Right cardiac atrium (tissue), 5 donors: ENCODE results near the gene IFI35. TPM values are rescaled to one million over a fixed set of nuclear protein-coding genes. Genes with fewer than 3 reads are reported as not detected.

ENCODE experiments used
- ATAC-seq, 2 donors: fragments of 200-7000 bp; cut with Tn5 transposase; one replicate each; pipeline versions ENCODE4 v1.8.0 to v1.9.1; 2020; ENCODE audit warnings: moderate library complexity in 2 of 2, mild to moderate bottlenecking in 1 of 2
- DNase-seq, 3 donors: peaks; one replicate each; pipeline ENCODE4 v3.0.0-alpha.2; 2020
- H3K27ac ChIP-seq: one replicate; pipeline ENCODE4 v1.5.1; 2013; ENCODE audit warnings: mild to moderate bottlenecking, low read length, control low read depth, moderate library complexity
- H3K27me3 ChIP-seq: one replicate; pipeline ENCODE4 v1.6.1; 2013; ENCODE audit not compliant: control insufficient read depth, insufficient read depth
- H3K4me1 ChIP-seq: one replicate; pipeline ENCODE4 v1.6.1; 2013; ENCODE audit warnings: low read length; ENCODE audit not compliant: control insufficient read depth, insufficient read depth
- H3K4me3 ChIP-seq: one replicate; pipeline ENCODE4 v1.5.1; 2013; ENCODE audit warnings: low read length, control low read depth
- H3K9me3 ChIP-seq: one replicate; pipeline ENCODE4 v1.6.1; 2013; ENCODE audit warnings: low read length; ENCODE audit not compliant: control insufficient read depth
- WGBS: extraction: QIAGEN DNeasy Blood & Tissue Kit; methylation state at CpG from one replicate; pipeline ENCODE4 v1.1.7; 2013; 5-methylcytosine and 5-hydroxymethylcytosine counted together
- intact Hi-C, 4 donors: fragments of 100-400 bp; cut with DNase I; formaldehyde crosslinking; loops; one replicate each; pipeline versions ENCODE4 v1.11.0 to v1.14.0; 2022 to 2023
- polyA plus RNA-seq: library from polyadenylated mRNA; stranded (reverse); fragments of 200-250 nt; gene quantifications from one replicate; pipeline ENCODE4 v1.2.3, GENCODE V29; 2013
- total RNA-seq, 4 donors: library from RNA; stranded (reverse); fragmentation: NEBNext Ultra II Directional; extraction: Animal tissue kit (Norgen Biotek cat#: 25700); gene quantifications; one replicate each; pipeline ENCODE4 v1.2.1, GENCODE V29; 2021
- donor health status: healthy with polysubstance abuse.
- donor health status: DM: no; HTN: yes; CAD: no.
- donor health status: DM: no; HTN: no; CAD: no.
- donor health status: DM: no; HTN: yes; CAD: no; lungs with severe emphysema.
- donor health status: DM: yes; HTN: yes; CAD: no.

IFI35 gene
- total and polyA plus RNA-seq, 5 donors, result 15.1 to 20.3 (median 19.1) TPM

- Histone ChIP-seq H3K4me3 (peak overlapping the region; percentile 58), H3K27me3 (no peaks in the 10 kb centered on the region), H3K27ac (no peak overlapping the region), H3K9me3 (no peaks in the 10 kb centered on the region), H3K4me1 (no peaks in the 10 kb centered on the region)
- no peak for ATAC-seq
- no peak for DNase-seq
- intact Hi-C loops, result loop anchor here in 3 of 4 donors (5.0 to 10.0 kb wide), 3 partner anchors 100 to 312 kb away; partner anchors contain the start of genes BRCA1 (in 2 of the 3) and NBR1 (in 1 of the 3)
- WGBS, result 8% methylated on average over 27 of the region's 27 CpGs
Measured at GRCh38 chr17:43025290-43025657, 18.7 kb downstream of the IFI35 start.

- H3K27me3 ChIP-seq, result no peaks in the 10 kb centered on the region
- no peaks in the 10 kb centered on the region for H3K4me1 ChIP-seq
- ATAC-seq (no peak), DNase-seq (no peak)
- H3K27ac ChIP-seq, result no peak overlapping the region
- no peaks in the 10 kb centered on the region for H3K9me3 ChIP-seq
- intact Hi-C loops, result loop anchor here in 3 of 4 donors (5.0 to 10.0 kb wide), 3 partner anchors 99 to 311 kb away; partner anchors contain the start of genes BRCA1 (in 2 of the 3) and NBR1 (in 1 of the 3)
- no peak overlapping the region for H3K4me3 ChIP-seq
- WGBS, result 61% methylated on average over 16 of the region's 16 CpGs
Measured at GRCh38 chr17:43025766-43026537, 19.4 kb downstream of the IFI35 start.

- Histone ChIP-seq H3K4me3 (no peak overlapping the region), H3K27me3 (no peaks in the 10 kb centered on the region), H3K27ac (no peak overlapping the region), H3K9me3 (no peaks in the 10 kb centered on the region), H3K4me1 (no peaks in the 10 kb centered on the region)
- 73% methylated on average over 5 of the region's 5 CpGs for WGBS
- intact Hi-C loops, result loop anchor here in 3 of 4 donors (5.0 to 10.0 kb wide), 3 partner anchors 98 to 311 kb away; partner anchors contain the start of genes BRCA1 (in 2 of the 3) and NBR1 (in 1 of the 3)
- ATAC-seq, result no peak
- no peak for DNase-seq
Measured at GRCh38 chr17:43026595-43026994, 20.0 kb downstream of the IFI35 start.

- DNase-seq, result no peak
- intact Hi-C loops, result loop anchor here in 3 of 4 donors (5.0 to 10.0 kb wide), 3 partner anchors 97 to 310 kb away; partner anchors contain the start of genes BRCA1 (in 2 of the 3) and NBR1 (in 1 of the 3)
- no peak for ATAC-seq
- H3K4me1 ChIP-seq, result no peaks in the 10 kb centered on the region
- no peaks in the 10 kb centered on the region for H3K27me3 ChIP-seq
- H3K27ac ChIP-seq, result no peak overlapping the region
- H3K9me3 ChIP-seq, result no peaks in the 10 kb centered on the region
- H3K4me3 ChIP-seq, result no peak overlapping the region
- WGBS, result 74% methylated on average over 9 of the region's 9 CpGs
Measured at GRCh38 chr17:43027091-43028032, 20.8 kb downstream of the IFI35 start.

GRCh38 chr17:43028221-43028861 is 21.8 kb downstream of the IFI35 start:
- no peaks in the 10 kb centered on the region for H3K9me3 ChIP-seq
- DNase-seq (no peak), ATAC-seq (no peak)
- no peaks in the 10 kb centered on the region for H3K27me3 ChIP-seq
- no peak overlapping the region for H3K27ac ChIP-seq
- intact Hi-C loops, result loop anchor here in 3 of 4 donors (5.0 to 10.0 kb wide), 3 partner anchors 96 to 309 kb away; partner anchors contain the start of genes BRCA1 (in 2 of the 3) and NBR1 (in 1 of the 3)
- H3K4me1 ChIP-seq, result no peaks in the 10 kb centered on the region
- WGBS, result 86% methylated on average over 17 of the region's 17 CpGs
- H3K4me3 ChIP-seq, result no peak overlapping the region

- peak; percentile 15 to 24 for ATAC-seq
- Histone ChIP-seq H3K4me1 (no peaks in the 10 kb centered on the region), H3K27ac (no peak overlapping the region), H3K4me3 (no peak overlapping the region), H3K9me3 (no peaks in the 10 kb centered on the region), H3K27me3 (no peaks in the 10 kb centered on the region)
- no peak for DNase-seq
- whole genome bisulfite sequencing, result 61% methylated on average over 6 of the region's 6 CpGs
- intact Hi-C loops, result no loop called here
Measured at GRCh38 chr17:43030137-43030767, 23.7 kb downstream of the IFI35 start.

GRCh38 chr17:43031666-43032065 is 25.1 kb downstream of the IFI35 start:
- Histone ChIP-seq H3K27ac (no peak overlapping the region), H3K27me3 (no peaks in the 10 kb centered on the region), H3K4me3 (no peak overlapping the region), H3K4me1 (no peaks in the 10 kb centered on the region), H3K9me3 (no peaks in the 10 kb centered on the region)
- 79% methylated on average over 3 of the region's 3 CpGs for WGBS
- intact Hi-C loops, result no loop called here
- ATAC-seq (no peak), DNase-seq (no peak)

- intact Hi-C loops, result no loop called here
- ATAC-seq (no peak), DNase-seq (no peak)
- Histone ChIP-seq H3K27ac (no peak overlapping the region), H3K4me1 (no peaks in the 10 kb centered on the region), H3K9me3 (no peaks in the 10 kb centered on the region), H3K4me3 (no peak overlapping the region), H3K27me3 (no peaks in the 10 kb centered on the region)
- WGBS, result 47% methylated on average over 12 of the region's 12 CpGs
Measured at GRCh38 chr17:43033948-43034881, 27.6 kb downstream of the IFI35 start.

GRCh38 chr17:43034894-43035293 is 28.3 kb downstream of the IFI35 start:
- H3K9me3 ChIP-seq, result no peaks in the 10 kb centered on the region
- DNase-seq (no peak), ATAC-seq (no peak)
- 82% methylated on average over 3 of the region's 3 CpGs for WGBS
- H3K27me3 ChIP-seq, result no peaks in the 10 kb centered on the region
- intact Hi-C loops, result no loop called here
- H3K4me3 ChIP-seq, result no peak overlapping the region
- no peak overlapping the region for H3K27ac ChIP-seq
- no peaks in the 10 kb centered on the region for H3K4me1 ChIP-seq
